EL (cell line): ENCODE measurements around the gene PI16.

Experiments used
- DNase-seq: peaks from one replicate; pipeline ENCODE4 v3.0.0-alpha.2; 2016

Gene PI16

GRCh38 chr6:36954262-36954931, at the start of gene PI16:
Gene PI16, plus strand, starts transcription at chr6:36954738. Its CDS starts 23 bp downstream, at chr6:36954761.
- DNase-seq: no peak

- no peak for DNase-seq
These were observed 49.6 kb upstream of the PI16 start for GRCh38 chr6:36904851-36905393.

GRCh38 chr6:36906539-36907325, 47.8 kb upstream of the PI16 start:
- no peak for DNase-seq

- DNase-seq: no peak
These were observed 46.8 kb upstream of the PI16 start for GRCh38 chr6:36907781-36908180.

GRCh38 chr6:36908747-36909146, 45.8 kb upstream of the PI16 start:
- no peak for DNase-seq

GRCh38 chr6:36912030-36912454, 42.5 kb upstream of the PI16 start:
- no peak for DNase-seq

GRCh38 chr6:36912586-36912985, 42.0 kb upstream of the PI16 start:
- DNase-seq: peak; percentile 94

- DNase-seq: no peak
These were observed 41.5 kb upstream of the PI16 start for GRCh38 chr6:36913082-36913481.

- peak; percentile 67 for DNase-seq
These were observed 40.2 kb upstream of the PI16 start for GRCh38 chr6:36914227-36914794.

GRCh38 chr6:36915599-36915998, 38.9 kb upstream of the PI16 start:
- no peak for DNase-seq

- DNase-seq: no peak
These were observed 38.4 kb upstream of the PI16 start for GRCh38 chr6:36916126-36916525.

GRCh38 chr6:36917541-36918193, 36.9 kb upstream of the PI16 start:
- peak; percentile 32 for DNase-seq

- DNase-seq: no peak
These were observed 34.5 kb upstream of the PI16 start for GRCh38 chr6:36920049-36920448.

- DNase-seq: no peak
These were observed 34.0 kb upstream of the PI16 start for GRCh38 chr6:36920546-36920945.

- DNase-seq: peak; percentile 54
These were observed 30.4 kb upstream of the PI16 start for GRCh38 chr6:36924131-36924530.

GRCh38 chr6:36924778-36925374, 29.7 kb upstream of the PI16 start:
- no peak for DNase-seq

GRCh38 chr6:36925809-36926208, 28.7 kb upstream of the PI16 start:
- DNase-seq: no peak

GRCh38 chr6:36926708-36927513, 27.6 kb upstream of the PI16 start:
- DNase-seq: no peak

- DNase-seq: peak; percentile 27
These were observed 26.6 kb upstream of the PI16 start for GRCh38 chr6:36927691-36928546.

- no peak for DNase-seq
These were observed 26.0 kb upstream of the PI16 start for GRCh38 chr6:36928547-36928918.

GRCh38 chr6:36929152-36929551, 25.4 kb upstream of the PI16 start:
- DNase-seq: no peak
